GM19238 (cell line): Measurements from ENCODE around the gene AGO1.

Source experiments
- DNase-seq: peaks from one replicate; pipeline ENCODE4 v3.0.0; 2011; ENCODE audit warnings: low spot score; ENCODE audit not compliant: insufficient read length

AGO1 gene

DNA sequence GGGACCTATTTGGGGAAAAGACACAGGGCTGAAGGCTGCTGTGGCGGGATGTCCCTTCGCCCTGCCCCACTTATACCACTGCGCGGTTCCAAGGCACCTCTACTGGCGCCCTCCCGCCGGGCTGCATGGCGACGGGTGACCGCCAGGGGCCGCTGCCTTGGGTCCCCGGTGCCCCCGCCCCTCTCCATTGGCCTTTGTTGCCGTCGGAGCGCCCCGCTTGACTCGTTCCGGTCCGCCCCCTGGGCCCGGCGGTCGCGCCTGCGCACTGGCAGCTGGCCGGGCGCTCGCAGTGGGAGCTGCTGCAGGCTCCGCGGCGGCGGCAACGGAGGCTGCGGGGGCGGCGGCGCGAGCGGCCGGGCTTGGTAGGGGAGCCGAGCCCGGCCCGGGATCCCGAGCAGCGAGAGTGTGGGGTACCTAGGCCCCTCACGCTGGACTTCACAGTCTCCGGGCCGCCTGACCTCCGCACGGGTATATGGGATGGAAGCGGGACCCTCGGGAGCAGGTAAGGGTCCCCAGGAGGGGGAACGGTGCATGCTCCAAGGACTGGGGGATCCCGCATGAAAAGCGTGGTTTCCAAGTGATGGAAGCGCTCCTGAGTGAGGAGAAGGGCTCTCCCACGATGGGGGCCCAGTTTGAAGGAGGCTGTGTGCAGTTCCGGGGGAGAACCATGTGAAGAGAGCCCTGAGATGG lies at the start of gene AGO1:
AGO1 (plus strand) TSS at position 265 of the 690 bp plus-strand sequence; CDS start at position 478, 213 bp downstream.
- peak; percentile 98 for DNase-seq

DNA sequence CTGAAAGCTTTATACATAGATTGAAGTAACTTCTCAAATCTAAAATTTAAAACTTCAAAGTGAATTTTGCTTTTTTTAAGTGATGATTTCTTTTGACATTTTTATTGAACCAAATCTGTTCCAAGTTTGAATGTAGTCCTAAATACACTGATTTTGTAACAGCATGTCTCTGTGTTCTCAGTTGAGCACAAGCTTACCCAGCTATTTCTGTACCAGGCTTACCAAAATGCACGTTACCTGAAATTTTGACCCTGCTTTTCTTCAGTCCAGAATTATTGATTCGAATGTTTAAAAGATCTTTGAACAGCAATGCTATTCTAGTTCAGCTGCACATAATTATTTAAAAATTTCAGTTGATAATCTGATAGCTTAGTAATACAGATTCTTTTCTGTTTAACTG lies 49.6 kb upstream of the AGO1 start:
- no peak for DNase-seq

DNA sequence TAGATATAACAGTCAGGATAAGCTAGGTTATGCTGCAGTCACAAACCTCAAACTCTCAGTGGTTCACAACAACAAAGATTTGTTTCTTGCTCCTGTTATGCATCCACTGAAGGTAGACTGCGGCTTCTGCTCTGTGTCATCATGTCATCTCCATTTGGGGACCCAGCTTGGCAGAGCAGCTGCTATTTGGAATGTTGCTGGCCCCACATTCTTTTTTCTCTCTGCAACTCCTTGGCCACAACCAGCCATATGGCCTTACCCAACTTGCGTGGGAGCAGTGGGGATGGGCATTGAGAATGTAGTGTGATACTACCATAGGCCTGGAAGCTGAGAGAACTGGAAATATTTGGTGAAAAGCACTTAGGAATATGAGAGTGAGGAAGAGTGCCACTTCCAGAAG lies 48.8 kb upstream of the AGO1 start:
- no peak for DNase-seq

DNA sequence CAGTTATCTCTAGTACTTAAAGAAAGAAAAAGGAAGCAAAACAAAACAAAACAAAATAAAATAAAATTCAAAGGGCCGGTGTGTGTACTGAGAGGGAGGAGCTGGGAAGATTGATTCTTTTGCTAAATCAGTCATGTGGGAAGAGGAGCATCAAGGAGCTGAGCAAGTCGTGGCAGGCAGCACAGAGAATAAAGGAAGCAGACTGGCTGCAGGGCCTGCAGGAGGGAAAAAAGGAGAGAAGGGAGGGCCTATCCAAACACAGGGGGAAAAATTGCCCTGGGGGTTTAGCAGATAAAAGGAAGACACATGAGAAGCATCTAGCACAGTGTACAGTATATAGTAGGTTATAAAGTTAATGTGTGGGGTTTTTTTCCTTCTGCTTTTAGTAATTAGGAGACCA lies 47.6 kb upstream of the AGO1 start:
- no peak for DNase-seq

DNA sequence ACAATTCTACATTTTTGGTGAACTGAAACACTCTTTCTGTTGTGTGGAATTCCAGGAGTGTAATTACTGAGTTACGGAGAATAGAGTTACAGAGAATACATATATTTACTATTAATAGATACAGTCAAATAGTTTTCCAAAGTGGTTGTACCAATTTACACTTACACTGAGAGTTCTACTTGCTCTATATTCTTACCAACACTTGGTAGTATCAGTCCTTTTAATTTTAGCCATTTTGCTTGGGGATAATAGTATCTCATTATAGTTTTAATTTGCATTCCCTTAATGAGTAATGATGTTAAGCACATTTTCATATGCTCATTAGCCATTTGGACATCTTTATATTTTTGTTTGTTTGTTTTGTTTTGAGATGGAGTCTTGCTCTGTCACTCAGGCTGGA lies 46.3 kb upstream of the AGO1 start:
- no peak for DNase-seq

DNA sequence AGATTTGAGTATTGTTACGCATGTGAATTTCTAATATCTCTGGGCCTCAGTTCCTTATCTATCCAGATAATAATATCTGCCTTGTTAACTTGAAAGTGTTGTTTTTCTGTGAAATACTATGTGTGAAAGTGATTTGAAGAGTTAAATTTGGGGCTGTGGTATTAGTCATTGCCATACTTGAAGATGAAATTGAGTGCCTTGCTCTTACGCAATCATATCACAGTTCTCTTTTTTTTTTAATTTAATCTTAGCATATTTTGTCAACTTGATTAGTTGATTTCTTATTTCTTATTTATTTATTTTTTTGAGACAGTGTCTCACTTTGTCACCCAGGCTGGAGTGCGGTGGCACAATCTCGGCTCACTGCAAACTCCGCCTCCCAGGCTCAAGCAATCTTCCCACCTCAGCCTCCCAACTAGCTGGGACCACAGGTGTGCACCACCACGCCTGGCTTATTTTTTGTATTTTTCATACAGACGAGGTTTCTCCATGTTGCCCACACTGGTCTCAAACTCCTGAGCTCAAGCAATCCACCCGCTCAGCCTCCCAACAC lies 44.2 kb upstream of the AGO1 start:
- DNase-seq = no peak

DNA sequence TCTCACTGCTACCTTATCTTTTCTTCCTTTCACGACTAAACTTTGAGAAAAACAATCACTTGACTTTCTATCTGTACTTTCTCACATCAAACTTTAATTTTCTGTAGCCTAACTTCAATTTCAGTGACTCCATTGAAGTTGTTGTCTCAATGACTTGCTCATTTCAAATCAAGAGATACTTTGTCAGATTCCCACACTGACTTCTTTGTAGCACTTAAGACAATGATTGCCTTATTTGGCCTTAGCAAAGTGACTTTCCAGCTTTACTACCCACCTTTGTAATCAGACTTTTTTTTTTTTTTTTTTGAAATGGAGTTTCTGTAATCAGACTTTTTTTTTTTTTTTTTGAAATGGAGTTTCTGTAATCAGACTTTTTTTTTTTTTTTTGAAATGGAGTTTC lies 38.2 kb upstream of the AGO1 start:
- DNase-seq = no peak

DNA sequence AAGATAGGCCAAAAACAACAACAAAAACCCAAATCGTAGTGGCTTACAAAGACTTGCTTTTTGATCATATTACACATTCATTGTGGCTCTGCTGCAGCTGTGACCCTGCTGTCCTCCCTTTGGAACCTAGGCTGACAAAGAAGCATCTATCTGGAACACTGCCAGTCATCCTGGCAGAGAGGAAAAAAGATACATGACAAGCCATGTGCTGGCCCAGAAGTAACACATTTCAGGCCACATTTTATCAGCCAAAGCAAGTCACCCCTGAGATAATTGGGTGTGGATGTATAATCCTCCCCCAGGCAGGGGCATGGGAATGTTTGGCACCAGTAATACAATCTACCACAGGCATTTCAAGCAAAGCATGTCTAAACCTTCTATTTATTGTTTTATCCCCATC lies 37.2 kb upstream of the AGO1 start:
- DNase-seq = no peak

DNA sequence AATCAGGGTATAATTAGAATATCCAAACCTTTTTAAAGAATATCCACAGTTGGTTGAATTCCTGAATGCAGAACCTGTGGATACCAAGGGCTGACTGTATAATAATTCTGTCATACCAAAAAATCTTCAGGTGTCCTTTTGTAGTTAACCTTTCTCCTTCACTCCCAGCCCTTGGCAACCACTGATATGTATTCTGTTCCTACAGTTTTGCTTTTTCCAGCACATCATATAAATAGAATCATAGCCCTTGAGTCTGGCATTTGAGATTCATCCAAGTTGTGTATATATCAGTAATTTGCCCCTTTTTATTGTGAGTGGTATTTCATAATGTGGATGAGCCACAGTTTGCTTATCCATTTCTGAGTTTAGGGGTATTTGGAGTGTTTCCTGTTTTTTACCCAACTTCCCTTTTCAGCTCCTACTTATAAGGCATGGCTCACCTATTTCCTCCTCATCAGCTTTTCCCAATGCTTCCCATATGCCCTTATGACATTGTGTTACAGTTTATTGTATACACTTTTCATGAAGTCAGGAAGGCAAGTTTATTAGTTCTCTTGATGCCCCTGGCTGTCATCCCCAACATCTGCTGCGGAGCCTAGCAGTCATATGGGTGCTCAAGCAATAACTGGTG lies 35.0 kb upstream of the AGO1 start:
- no peak for DNase-seq

DNA sequence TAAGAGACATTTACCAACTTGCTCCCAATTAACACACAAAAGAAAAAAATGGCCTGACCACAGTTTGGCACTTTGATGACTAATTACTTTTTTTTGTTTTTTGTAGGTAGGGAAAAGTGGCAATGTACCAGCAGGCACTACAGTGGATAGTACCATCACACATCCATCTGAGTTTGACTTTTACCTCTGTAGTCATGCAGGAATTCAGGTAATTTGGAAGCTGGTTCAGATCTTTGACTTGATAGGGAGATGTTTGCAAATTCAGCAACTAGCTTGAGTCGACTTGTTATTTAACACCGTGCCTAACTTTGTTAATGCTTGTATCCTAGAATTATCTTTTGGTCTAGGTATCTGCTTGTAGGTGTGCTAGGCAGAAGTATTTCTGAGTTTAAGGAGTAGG lies 33.0 kb upstream of the AGO1 start:
- no peak for DNase-seq

DNA sequence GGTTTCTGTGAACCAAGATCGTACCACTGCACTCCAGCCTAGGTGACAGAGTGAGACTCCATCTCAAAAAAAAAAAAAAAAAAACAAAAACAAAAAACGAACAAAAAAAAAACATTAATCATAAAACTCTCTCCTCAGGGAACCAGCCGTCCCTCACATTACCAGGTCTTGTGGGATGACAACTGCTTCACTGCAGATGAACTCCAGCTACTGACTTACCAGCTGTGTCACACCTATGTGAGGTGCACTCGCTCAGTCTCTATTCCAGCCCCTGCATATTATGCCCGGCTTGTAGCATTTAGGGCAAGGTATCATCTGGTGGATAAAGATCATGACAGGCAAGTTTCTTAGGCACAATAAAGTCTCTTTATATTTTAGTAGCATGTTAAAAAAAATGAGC lies 32.3 kb upstream of the AGO1 start:
- DNase-seq = no peak

DNA sequence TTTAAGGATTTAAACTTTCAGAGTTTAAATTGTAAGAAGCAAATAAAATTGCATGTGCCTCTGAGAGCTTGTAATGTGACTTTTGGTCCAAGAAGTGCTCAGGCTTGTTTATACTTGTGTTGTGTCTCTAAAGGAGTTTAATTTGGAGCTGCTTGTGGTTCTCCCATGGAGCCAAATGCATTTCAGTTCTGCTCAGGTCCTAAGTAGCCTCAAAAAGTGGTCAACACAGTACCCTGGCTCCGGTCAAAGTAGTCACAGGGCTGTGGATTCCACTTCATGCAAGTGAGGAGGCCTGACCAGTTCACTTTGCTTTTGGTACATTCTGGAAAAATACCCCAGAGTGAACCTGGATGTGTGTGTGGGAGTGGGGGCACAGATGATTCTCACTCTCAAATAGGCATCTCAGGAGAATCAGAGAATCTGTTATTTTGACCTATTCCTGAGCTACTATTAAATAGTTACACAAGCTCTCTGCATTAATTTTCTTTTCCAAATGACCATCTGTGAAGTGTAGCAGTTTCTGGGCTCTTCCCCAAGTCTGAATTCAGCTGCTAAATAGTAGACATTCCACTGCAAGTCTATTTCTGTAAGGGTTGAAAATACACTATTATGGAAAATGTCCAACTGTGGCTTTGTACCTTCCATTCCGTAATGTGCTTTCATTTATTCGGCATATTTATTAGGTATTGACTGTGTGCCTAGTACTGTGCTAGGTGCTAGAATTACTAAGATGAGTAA lies 31.7 kb upstream of the AGO1 start:
- no peak for DNase-seq

DNA sequence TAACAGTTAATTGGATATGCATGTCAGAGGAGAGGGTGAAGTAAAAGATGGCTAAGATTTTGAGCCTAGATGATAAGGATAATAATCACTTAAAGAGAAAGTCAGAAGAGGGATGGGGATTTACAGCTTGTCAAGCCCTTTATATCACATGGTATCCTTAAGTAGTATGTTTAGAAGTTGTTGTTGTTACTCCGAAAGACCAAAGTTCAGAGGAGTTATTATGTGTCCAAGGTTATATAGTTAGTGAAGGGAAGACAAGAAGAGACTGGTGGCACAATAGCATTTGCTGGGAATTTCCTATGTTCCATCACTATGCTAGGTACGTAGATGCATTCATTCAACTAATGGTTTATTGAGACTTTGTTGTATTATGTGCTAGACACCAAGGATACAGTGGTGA lies 30.8 kb upstream of the AGO1 start:
- DNase-seq = no peak

DNA sequence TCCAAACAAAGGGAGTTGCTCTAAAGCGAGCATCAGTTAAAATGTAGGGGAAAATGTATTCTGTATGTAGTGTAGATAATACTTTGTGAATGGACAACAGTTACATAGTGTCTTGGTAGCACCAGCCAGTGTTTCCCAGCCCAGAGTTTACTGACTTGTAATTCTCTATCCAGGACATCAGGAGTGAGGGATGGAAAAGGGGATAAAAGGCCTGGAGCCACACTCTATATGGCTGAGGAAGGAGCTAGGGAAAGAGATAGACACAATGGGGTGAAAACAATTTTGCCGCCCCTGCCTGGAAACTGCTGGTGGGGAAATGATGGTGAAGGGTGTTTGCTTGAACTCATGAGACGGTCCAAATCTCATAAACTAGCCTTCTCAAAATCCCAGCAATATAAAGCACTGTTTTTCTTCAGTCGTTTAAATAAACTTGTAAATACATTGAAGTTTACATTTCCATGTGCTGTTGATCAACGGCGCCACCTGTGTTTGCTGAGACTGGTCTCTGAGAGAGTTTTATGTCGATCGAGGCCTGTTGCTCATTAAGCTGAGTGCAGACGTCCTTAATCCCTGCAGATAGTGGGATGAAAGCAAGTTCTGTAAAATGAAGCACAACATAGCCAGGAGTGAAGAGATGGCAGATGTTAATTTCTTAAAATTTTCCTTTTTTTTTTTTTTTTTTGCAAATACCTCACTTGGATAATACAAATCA lies 27.9 kb upstream of the AGO1 start:
- DNase-seq = no peak

DNA sequence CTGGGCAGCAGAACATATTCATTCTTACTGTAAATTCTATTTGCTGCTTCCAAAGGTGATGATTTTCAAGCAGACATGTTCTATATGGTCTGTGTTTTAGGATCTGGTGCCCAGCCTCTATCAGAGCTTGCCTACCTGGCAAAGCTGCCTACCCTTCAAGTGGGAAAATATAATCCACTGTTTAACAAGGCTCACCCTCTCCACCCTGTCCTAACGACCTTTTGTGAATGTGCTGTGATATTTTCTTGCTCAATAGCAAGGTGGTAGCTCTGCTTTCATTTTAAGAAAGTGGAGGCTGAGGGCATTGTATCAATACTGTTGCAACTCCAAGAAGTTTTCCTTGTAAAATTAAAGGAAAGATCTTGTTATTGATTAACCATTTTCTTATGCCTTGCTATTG lies 26.0 kb upstream of the AGO1 start:
- DNase-seq = no peak

DNA sequence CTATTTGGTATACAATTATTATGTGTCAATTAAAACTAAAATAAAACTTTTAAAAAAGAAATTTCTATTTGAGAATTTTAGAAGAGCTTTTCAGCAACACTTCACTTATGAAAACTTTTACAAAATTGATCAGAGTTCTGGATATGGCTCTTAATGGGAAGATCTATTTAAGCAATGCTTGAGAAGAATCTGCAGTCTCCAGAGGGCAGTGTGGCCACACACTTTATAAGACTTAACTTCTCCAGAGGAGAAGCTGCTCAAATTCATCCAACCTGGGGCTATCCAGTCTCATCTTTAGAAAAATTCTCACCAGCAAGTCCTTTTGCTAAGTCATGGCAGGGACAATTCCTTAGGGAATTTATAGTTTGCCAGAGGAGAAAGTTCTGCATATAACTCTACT lies 25.2 kb upstream of the AGO1 start:
- DNase-seq = no peak

DNA sequence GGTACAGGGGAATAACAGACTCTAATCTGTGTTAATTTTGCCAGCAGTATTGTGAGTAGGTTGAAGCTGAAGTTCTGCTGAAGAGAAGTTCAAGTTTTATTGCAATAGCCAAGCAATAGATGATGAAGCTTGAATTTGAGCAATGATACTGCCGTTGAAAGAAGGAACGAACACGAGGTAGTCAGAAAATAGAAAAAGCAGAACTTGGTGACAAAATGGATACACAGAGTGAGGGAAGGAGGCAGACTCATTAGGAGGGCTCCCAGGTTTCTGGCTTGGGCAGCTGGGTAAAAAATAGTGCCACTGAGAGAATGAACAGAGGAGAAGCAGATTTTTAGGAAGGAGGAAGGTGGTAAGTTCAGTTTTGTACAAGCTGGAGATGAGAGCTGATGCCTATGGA lies 22.3 kb upstream of the AGO1 start:
- no peak for DNase-seq

DNA sequence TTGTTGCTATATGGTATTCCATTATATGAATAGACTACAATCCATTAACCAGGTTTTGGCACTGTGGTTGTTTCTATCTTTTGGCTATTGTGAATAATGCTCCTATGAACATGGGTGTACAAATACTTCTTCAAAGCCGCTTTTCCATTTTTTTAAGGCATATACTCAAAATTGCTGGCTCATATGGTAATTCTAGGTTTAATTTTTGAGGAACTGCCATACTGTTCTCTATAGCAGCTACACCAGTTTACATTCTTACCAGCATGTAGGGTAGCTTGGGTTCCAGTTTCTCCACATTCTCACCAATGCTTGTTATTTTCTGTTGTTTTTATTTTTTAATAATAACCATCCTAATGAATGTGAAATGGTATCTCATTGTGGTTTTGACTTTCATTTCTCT lies 19.9 kb upstream of the AGO1 start:
- no peak for DNase-seq

DNA sequence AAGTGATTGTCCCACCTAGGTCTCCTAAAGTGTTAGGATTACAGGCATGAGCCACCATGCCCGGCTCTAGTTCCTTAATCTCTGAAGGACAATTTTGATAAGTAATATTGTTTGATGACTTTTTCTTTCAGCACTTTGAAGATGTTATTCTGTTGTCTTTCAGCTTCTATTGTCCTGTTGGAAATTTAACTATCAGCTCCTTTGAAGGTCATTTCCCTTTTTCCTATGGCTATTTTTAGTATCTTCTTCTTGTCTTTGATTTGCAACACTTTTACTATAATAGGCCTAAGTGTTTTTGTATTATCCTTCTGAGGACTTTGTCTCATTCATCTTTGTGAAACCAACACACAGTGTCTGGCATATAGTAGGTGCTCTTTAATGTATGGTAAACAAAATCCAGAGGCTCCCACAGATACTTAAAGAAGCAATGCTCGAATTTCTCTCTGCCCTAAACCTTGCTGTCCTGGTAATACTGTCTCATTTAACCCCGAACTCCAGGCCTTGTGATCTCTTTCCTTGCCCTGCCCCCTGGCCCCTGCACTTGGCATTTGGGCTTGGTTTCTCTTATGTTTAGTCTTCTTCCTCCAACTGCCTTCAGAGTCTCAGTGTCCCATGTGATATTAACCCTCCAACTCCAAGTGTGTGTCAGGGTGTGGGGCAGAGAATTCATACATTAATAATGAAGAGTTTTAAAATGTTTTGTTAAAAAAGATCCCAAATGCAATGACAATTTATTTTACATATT lies 19.0 kb upstream of the AGO1 start:
- DNase-seq = no peak

DNA sequence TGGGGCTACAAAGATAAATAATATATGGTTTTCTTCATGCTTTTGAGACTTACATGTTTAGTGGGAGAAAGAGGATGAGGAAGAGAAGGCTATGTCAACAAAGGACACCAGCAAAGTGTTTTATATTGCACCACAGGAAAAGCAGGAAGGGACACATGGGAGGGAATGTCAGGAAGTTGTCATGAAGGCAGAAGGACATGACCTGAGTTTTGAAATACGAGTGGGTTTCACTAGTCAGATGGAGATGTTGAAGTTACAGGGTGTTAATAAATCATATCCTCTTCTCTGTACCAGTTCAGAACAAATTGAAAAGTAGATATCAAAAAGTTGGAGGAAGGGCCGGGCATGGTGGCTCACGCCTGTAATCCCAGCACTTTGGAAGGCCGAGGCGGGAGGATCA lies 18.2 kb upstream of the AGO1 start:
- DNase-seq = no peak

DNA sequence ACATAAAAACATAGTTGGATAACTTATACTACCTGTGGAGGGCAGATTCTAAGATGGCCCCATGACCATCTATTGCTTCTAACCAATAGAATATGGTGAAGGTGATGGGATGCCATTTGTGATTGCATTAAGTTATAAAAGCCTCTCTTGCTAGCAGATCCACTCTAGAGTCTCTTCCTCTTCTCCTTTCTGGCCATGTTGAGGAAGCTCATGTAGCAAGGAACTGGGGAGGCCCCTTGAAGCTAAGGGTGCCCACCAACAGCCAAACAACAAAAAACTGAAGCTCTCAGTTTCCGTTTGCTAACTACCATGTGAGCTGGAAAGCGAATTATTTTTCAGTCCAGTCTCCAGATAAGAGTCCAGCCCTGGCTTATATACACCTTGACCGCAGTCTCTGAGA lies 16.0 kb upstream of the AGO1 start:
- DNase-seq = no peak
